ENCODE results near the gene TMEM51. TPM values are rescaled to one million over a fixed set of nuclear protein-coding genes. Genes with fewer than 3 reads are reported as not detected.

Gene TMEM51
- total and polyA plus RNA-seq, 2 of the 13 experiments (the other 11 are each of a cell fraction or from before 2014, with no cell fraction given) = 12.2 to 22.3 TPM

- no peak for TF ChIP-seq ZNF142 (CRISPR knock-in tag; IDR thresholded peaks at IDR 0.05)
- no peak; the same call in 1 of the 2 replicates for TF ChIP-seq ZNF230 (CRISPR knock-in tag; IDR thresholded peaks at IDR 0.05)
- no peak for TF ChIP-seq ZNF343 (CRISPR knock-in tag; IDR thresholded peaks at IDR 0.05)
- TF ChIP-seq KDM5B (CRISPR knock-in tag; IDR thresholded peaks at IDR 0.05; ENCODE audit: borderline replicate concordance) = peak; percentile 46; the same call in 1 of the 2 replicates
- peak; percentile 66; the same call in 1 of the 2 replicates for TF ChIP-seq ZNF768 (CRISPR knock-in tag; IDR thresholded peaks at IDR 0.05)
- TF ChIP-seq NFKB2 (CRISPR knock-in tag; IDR thresholded peaks at IDR 0.05; ENCODE audit: borderline replicate concordance) = no peak
- TF ChIP-seq NFIC (IDR thresholded peaks at IDR 0.05; ENCODE audit: low read length) = no peak
- no peak for TF ChIP-seq KAT2B (IDR thresholded peaks at IDR 0.05; ENCODE audit: borderline replicate concordance, low read depth, low read length)
- peak; percentile 86; the same call in 1 of the 2 replicates for TF ChIP-seq ZNF788 (CRISPR knock-in tag; IDR thresholded peaks at IDR 0.05; ENCODE audit: borderline replicate concordance)
- TF ChIP-seq ESRRA (CRISPR knock-in tag; IDR thresholded peaks at IDR 0.05; ENCODE audit: low read depth) = 0 out of 2 replicates have a peak, but pooled peaks have one; percentile 28
- no peak for TF ChIP-seq GZF1 (CRISPR knock-in tag; IDR thresholded peaks at IDR 0.05)
- peak; percentile 75 for TF ChIP-seq CBX1 (IDR thresholded peaks at IDR 0.05; ENCODE audit: low read depth)
- TF ChIP-seq MAZ (IDR thresholded peaks at IDR 0.05; ENCODE audit: borderline replicate concordance, low read depth, low read length) = no peak
- no peak for TF ChIP-seq MAZ (CRISPR knock-in tag; IDR thresholded peaks at IDR 0.05; ENCODE audit: low read depth)
- TF ChIP-seq ZBTB43 (CRISPR knock-in tag; conservative IDR thresholded peaks at IDR 0.05) = no peak
- TF ChIP-seq THYN1 (CRISPR knock-in tag; IDR thresholded peaks at IDR 0.05; ENCODE audit: borderline replicate concordance, low read depth) = no peak
- TF ChIP-seq ZNF567 (CRISPR knock-in tag; IDR thresholded peaks at IDR 0.05; ENCODE audit: borderline replicate concordance) = no peak
- no peak for TF ChIP-seq ZSCAN12 (CRISPR knock-in tag; IDR thresholded peaks at IDR 0.05)
- no peak for TF ChIP-seq SRSF4 (IDR thresholded peaks at IDR 0.05; ENCODE audit: low read depth, low read length, poor library complexity, severe bottlenecking)
- peak; percentile 59; the same call in 1 of the 2 replicates for TF ChIP-seq POGZ (CRISPR knock-in tag; IDR thresholded peaks at IDR 0.05)
- TF ChIP-seq KMT2A (CRISPR knock-in tag; IDR thresholded peaks at IDR 0.05) = peak; percentile 69; the same call in 1 of the 2 replicates
- TF ChIP-seq ATM (IDR thresholded peaks at IDR 0.05; ENCODE audit: borderline replicate concordance) = no peak
- 0 out of 4 replicates have a peak, but pooled peaks of 1 of the 2 experiments have one; percentile 34 for TF ChIP-seq KLF16 (CRISPR knock-in tag; IDR thresholded peaks at IDR 0.05)
- no peak for TF ChIP-seq ZC3H13 (CRISPR knock-in tag; IDR thresholded peaks at IDR 0.05)
Observed at GRCh38 chr1:15139654-15140350, 13.7 kb upstream of the TMEM51 start (continued).
